Uterus (tissue), 4 donors: ENCODE results near the gene CBX6. TPM values are rescaled to one million over a fixed set of nuclear protein-coding genes. Genes with fewer than 3 reads are reported as not detected.
"Not testable (repeated sequence)": the region's sequence is repeated elsewhere in the genome, so short reads cannot be mapped to it uniquely, and the experiment has no call there.

ENCODE experiments used
- DNase-seq, 2 donors: peaks; one replicate each; pipeline ENCODE4 v3.0.0-alpha.2; 2019 to 2020
- H3K27ac ChIP-seq, 2 donors: fragments of 200-600 bp; sonication (generic); 1 replicate in 1 of 2; 2 replicates in 1 of 2; pipeline ENCODE4 v1.5.1; 2016 to 2018
- H3K27me3 ChIP-seq, 2 donors: fragments of 200-600 bp; sonication (generic); one replicate each; pipeline ENCODE4 v1.5.1; 2018 to 2019; ENCODE audit warnings: control low read depth in 1 of 2
- H3K36me3 ChIP-seq, 2 donors: fragments of 200-600 bp; sonication (generic); one replicate each; pipeline ENCODE4 v1.5.1; 2019; ENCODE audit warnings: control low read depth in 1 of 2
- H3K4me1 ChIP-seq, 2 donors: fragments of 200-600 bp; sonication (generic); one replicate each; pipeline ENCODE4 v1.5.1; 2018 to 2019; ENCODE audit warnings: control low read depth in 1 of 2
- H3K4me3 ChIP-seq, 2 donors: fragments of 200-600 bp; sonication (generic); 1 replicate in 1 of 2; 2 replicates in 1 of 2; pipeline ENCODE4 v1.5.1; 2018 to 2019; ENCODE audit warnings: mild to moderate bottlenecking in 1 of 2
- H3K9me3 ChIP-seq, 2 donors: fragments of 200-600 bp; sonication (generic); one replicate each; pipeline ENCODE4 v1.5.1; 2019; ENCODE audit warnings: control low read depth in 1 of 2
- POLR2A ChIP-seq, 2 donors: fragments of 450-650 bp; IDR thresholded peaks; one replicate each; pipeline ENCODE4 v1.6.1; 2016; ENCODE audit warnings: antibody characterized with exemption in 2 of 2, mild to moderate bottlenecking in 1 of 2, moderate library complexity in 1 of 2
- intact Hi-C: fragments of 100-400 bp; cut with DNase I; formaldehyde crosslinking; loops from one replicate; pipeline ENCODE4 v1.15.1; 2023; ENCODE audit warnings: low total_unique reads
- total RNA-seq, 4 donors: library from RNA; depleted of rRNA in 3 of 4; stranded (reverse); fragments of >200 nt in 3 of 4; gene quantifications; one replicate each; pipeline versions ENCODE4 v1.1.0 to v1.2.4, GENCODE V29; 2014 to 2023
- TF ChIP-seq, protein P1 (sequence below), 4 experiments: fragments of 200-600 bp in 2 of 4; fragments of 450-650 bp in 2 of 4; sonication (generic) in 2 of 4; IDR thresholded peaks; one replicate each; pipeline ENCODE4 v1.5.1; 2016 to 2019; ENCODE audit warnings: antibody characterized with exemption in 4 of 4, mild to moderate bottlenecking in 2 of 4, moderate library complexity in 1 of 4
- donor health status: DM: yes; HTN: yes; CAD: no.

The CBX6 gene
- total RNA-seq, 4 donors from 2014 or later: 11.0 to 145 (median 56.4) TPM

GRCh38 chr22:38911434-38911833 is 39.4 kb upstream of the CBX6 start:
- DNase-seq: no peak
- intact Hi-C loops: no loop called here
- Histone ChIP-seq H3K27ac (no peak overlapping the region), H3K9me3 (no peaks in the 10 kb centered on the region), H3K36me3 (no peaks in the 10 kb centered on the region), H3K4me1 (no peaks in the 10 kb centered on the region), H3K27me3 (peaks cover 0 to 7% of the 10 kb centered on the region in 2 donors), H3K4me3 (no peak overlapping the region)
- TF ChIP-seq POLR2A (IDR thresholded peaks at IDR 0.05): no peak
- TF ChIP-seq, protein P1, sequence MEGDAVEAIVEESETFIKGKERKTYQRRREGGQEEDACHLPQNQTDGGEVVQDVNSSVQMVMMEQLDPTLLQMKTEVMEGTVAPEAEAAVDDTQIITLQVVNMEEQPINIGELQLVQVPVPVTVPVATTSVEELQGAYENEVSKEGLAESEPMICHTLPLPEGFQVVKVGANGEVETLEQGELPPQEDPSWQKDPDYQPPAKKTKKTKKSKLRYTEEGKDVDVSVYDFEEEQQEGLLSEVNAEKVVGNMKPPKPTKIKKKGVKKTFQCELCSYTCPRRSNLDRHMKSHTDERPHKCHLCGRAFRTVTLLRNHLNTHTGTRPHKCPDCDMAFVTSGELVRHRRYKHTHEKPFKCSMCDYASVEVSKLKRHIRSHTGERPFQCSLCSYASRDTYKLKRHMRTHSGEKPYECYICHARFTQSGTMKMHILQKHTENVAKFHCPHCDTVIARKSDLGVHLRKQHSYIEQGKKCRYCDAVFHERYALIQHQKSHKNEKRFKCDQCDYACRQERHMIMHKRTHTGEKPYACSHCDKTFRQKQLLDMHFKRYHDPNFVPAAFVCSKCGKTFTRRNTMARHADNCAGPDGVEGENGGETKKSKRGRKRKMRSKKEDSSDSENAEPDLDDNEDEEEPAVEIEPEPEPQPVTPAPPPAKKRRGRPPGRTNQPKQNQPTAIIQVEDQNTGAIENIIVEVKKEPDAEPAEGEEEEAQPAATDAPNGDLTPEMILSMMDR (IDR thresholded peaks at IDR 0.05): no peak

- no peak for TF ChIP-seq POLR2A (IDR thresholded peaks at IDR 0.05)
- TF ChIP-seq, protein P1 (IDR thresholded peaks at IDR 0.05): no peak
- Histone ChIP-seq H3K4me3 (no peak overlapping the region), H3K27me3 (peaks cover 0 to 7% of the 10 kb centered on the region in 2 donors), H3K9me3 (no peaks in the 10 kb centered on the region), H3K36me3 (no peaks in the 10 kb centered on the region), H3K4me1 (no peaks in the 10 kb centered on the region), H3K27ac (no peak overlapping the region)
- intact Hi-C loops: no loop called here
- no peak for DNase-seq
Measured at GRCh38 chr22:38907767-38908166, 35.8 kb upstream of the CBX6 start.

- Histone ChIP-seq H3K4me3 (no peak overlapping the region), H3K4me1 (no peaks in the 10 kb centered on the region), H3K27me3 (no peaks in the 10 kb centered on the region), H3K36me3 (no peaks in the 10 kb centered on the region), H3K9me3 (no peaks in the 10 kb centered on the region), H3K27ac (no peak overlapping the region)
- TF ChIP-seq, protein P1 (IDR thresholded peaks at IDR 0.05): no peak
- no peak for TF ChIP-seq POLR2A (IDR thresholded peaks at IDR 0.05)
- intact Hi-C loops: no loop called here
- DNase-seq: no peak
Measured at GRCh38 chr22:38906052-38906451, 34.0 kb upstream of the CBX6 start.

- H3K27ac ChIP-seq, DNase-seq, H3K4me1 ChIP-seq, H3K36me3 ChIP-seq, H3K27me3 ChIP-seq, intact Hi-C loops, H3K9me3 ChIP-seq, H3K4me3 ChIP-seq: not testable (repeated sequence)
Measured at GRCh38 chr22:38904052-38904617, 32.1 kb upstream of the CBX6 start.

- Histone ChIP-seq H3K9me3 (no peaks in the 10 kb centered on the region), H3K27ac (no peak overlapping the region), H3K36me3 (no peaks in the 10 kb centered on the region), H3K27me3 (no peaks in the 10 kb centered on the region), H3K4me1 (no peaks in the 10 kb centered on the region), H3K4me3 (no peak overlapping the region)
- no peak for DNase-seq
- TF ChIP-seq POLR2A (IDR thresholded peaks at IDR 0.05): no peak
- TF ChIP-seq, protein P1 (IDR thresholded peaks at IDR 0.05): no peak
- intact Hi-C loops: no loop called here
Measured at GRCh38 chr22:38901111-38901641, 29.2 kb upstream of the CBX6 start.
